Loucy (cell line): Measurements from ENCODE around the gene MRPL36.

ENCODE experiments used
- CTCF ChIP-seq: fragments of 200-600 bp; sonication (generic); conservative IDR thresholded peaks from 2 replicates; pipeline ENCODE4 v1.5.1; 2014; ENCODE audit warnings: mild to moderate bottlenecking, antibody characterized with exemption, low read length
- EZH2phosphoT487 ChIP-seq: fragments of 200-600 bp; IDR thresholded peaks from 2 replicates; pipeline ENCODE4 v1.6.1; 2018; ENCODE audit warnings: antibody characterized with exemption, mild to moderate bottlenecking, moderate library complexity, borderline replicate concordance

GRCh38 chr5:1751026-1751863 lies 48.4 kb downstream of the MRPL36 start:
- TF ChIP-seq CTCF (no peak), EZH2phosphoT487 (no peak)
